H1 (cell line): ENCODE data around the gene KCNV2. TPM values are rescaled to one million over a fixed set of nuclear protein-coding genes. Genes with fewer than 3 reads are reported as not detected.

Source experiments
- CTCF ChIA-PET: fragments of 300-600 bp; sonication (Branson Sonifier 250); formaldehyde crosslinking; loops from one replicate; lab custom pipeline; 2021; ENCODE audit not compliant: partially characterized antibody; lab: Charles Lee
- POLR2A ChIA-PET: fragments of 300-600 bp; sonication (Branson Sonifier 250); formaldehyde crosslinking; loops from one replicate; lab custom pipeline; 2021; ENCODE audit warnings: inconsistent platforms; ENCODE audit not compliant: partially characterized antibody; lab: Charles Lee
- DNase-seq, 2 experiments: peaks; one replicate each; pipeline versions ENCODE4 v3.0.0 to v3.0.0-alpha.2; 2010 to 2022; ENCODE audit warnings: low spot score in 2 of 2, low read depth in 1 of 2, mixed read lengths in 1 of 2
- FAIRE-seq: peaks from 2 replicates; lab custom pipeline; 2011; peaks lifted over from hg19 to GRCh38; lab: Jason Lieb, UNC
- H2AFZ ChIP-seq: 2 replicates; pipeline ENCODE4 v1.8.1; 2012; ENCODE audit warnings: low read length, inconsistent platforms
- H2AK5ac ChIP-seq: 2 replicates; pipeline ENCODE4 v1.6.1; 2013; ENCODE audit warnings: low read depth, low read length
- H2BK120ac ChIP-seq: replicated peaks from 2 replicates; pipeline ENCODE3; 2013; ENCODE audit warnings: low read depth, low read length, inconsistent platforms
- H2BK12ac ChIP-seq: 2 replicates; pipeline ENCODE4 v1.6.1; 2013; ENCODE audit warnings: low read depth, low read length
- H2BK15ac ChIP-seq: 2 replicates; pipeline ENCODE4 v1.6.1; 2013; ENCODE audit warnings: low read length
- H2BK20ac ChIP-seq: 2 replicates; pipeline ENCODE4 v1.6.1; 2013; ENCODE audit warnings: low read length
- H2BK5ac ChIP-seq: 2 replicates; pipeline ENCODE4 v1.6.1; 2013; ENCODE audit warnings: low read depth, low read length
- H3K14ac ChIP-seq: 2 replicates; pipeline ENCODE4 v1.6.1; 2013; ENCODE audit warnings: inconsistent platforms; ENCODE audit not compliant: insufficient read length
- H3K18ac ChIP-seq: 2 replicates; pipeline ENCODE4 v1.6.1; 2013; ENCODE audit warnings: low read length; ENCODE audit errors: extremely low read depth
- H3K23ac ChIP-seq: 2 replicates; pipeline ENCODE4 v1.6.1; 2013; ENCODE audit warnings: inconsistent platforms; ENCODE audit not compliant: insufficient read length
- H3K23me2 ChIP-seq: 2 replicates; pipeline ENCODE4 v1.6.1; 2013; ENCODE audit warnings: low read depth, low read length
- H3K27ac ChIP-seq: 2 replicates; pipeline ENCODE4 v1.6.1; 2011; ENCODE audit warnings: low read depth, low read length, inconsistent platforms
- H3K27me3 ChIP-seq, 4 experiments: replicated peaks in 1 of 4; 1 replicate in 1 of 4; 2 replicates in 3 of 4; pipeline versions ENCODE4 v1.6.1 to v1.8.1; 2011 to 2013; ENCODE audit warnings: low read length in 3 of 4, mild to moderate bottlenecking in 3 of 4, inconsistent platforms in 2 of 4, mixed read lengths in 2 of 4, moderate library complexity in 1 of 4; ENCODE audit not compliant: control insufficient read depth in 3 of 4, insufficient read depth in 3 of 4; ENCODE audit errors: extremely low read depth in 1 of 4
- H3K36me3 ChIP-seq, 4 experiments: 2 replicates each; pipeline versions ENCODE4 v1.6.1 to v1.8.1; 2011 to 2013; ENCODE audit warnings: mild to moderate bottlenecking in 4 of 4, low read length in 3 of 4, moderate library complexity in 2 of 4, control low read depth in 1 of 4, inconsistent platforms in 1 of 4; ENCODE audit not compliant: insufficient read depth in 4 of 4, control insufficient read depth in 2 of 4
- H3K4ac ChIP-seq: replicated peaks from 2 replicates; pipeline ENCODE3; 2013; ENCODE audit warnings: low read length, low read depth, mixed read lengths, inconsistent platforms; ENCODE audit not compliant: insufficient read length
- H3K4me1 ChIP-seq, 4 experiments: replicated peaks in 1 of 4; 1 replicate in 1 of 4; 2 replicates in 3 of 4; pipeline versions ENCODE4 v1.6.1 to v1.8.1; 2011 to 2013; ENCODE audit warnings: low read length in 3 of 4, inconsistent platforms in 2 of 4, mixed read lengths in 1 of 4; ENCODE audit not compliant: insufficient read depth in 4 of 4, control insufficient read depth in 3 of 4
- H3K4me2 ChIP-seq, 2 experiments: 2 replicates each; pipeline versions ENCODE4 v1.6.1 to v1.8.1; 2011 to 2013; ENCODE audit warnings: low read depth in 2 of 2, low read length in 2 of 2, control low read depth in 1 of 2, inconsistent platforms in 1 of 2, mild to moderate bottlenecking in 1 of 2; ENCODE audit not compliant: insufficient read depth in 1 of 2
- H3K4me3 ChIP-seq, 4 experiments: fragments of 200-600, 300-600 bp in 1 of 4; sonication (generic), shearing (Covaris generic), sonication (Bioruptor Twin) in 1 of 4; 2 replicates each; pipeline versions ENCODE4 v1.5.1 to v1.8.1; 2011 to 2016; ENCODE audit warnings: low read length in 4 of 4, low read depth in 3 of 4, control low read depth in 2 of 4, inconsistent platforms in 2 of 4, mild to moderate bottlenecking in 2 of 4, mixed read lengths in 1 of 4, moderate library complexity in 1 of 4; ENCODE audit not compliant: insufficient read depth in 2 of 4; ENCODE audit errors: extremely low read depth in 1 of 4
- H3K56ac ChIP-seq: replicated peaks from 2 replicates; pipeline ENCODE3; 2013; ENCODE audit warnings: low read depth, mild to moderate bottlenecking, mixed read lengths, low read length, inconsistent platforms; ENCODE audit not compliant: insufficient read length
- H3K79me1 ChIP-seq: 2 replicates; pipeline ENCODE4 v1.6.1; 2013; ENCODE audit warnings: low read depth, low read length, control low read depth
- H3K79me2 ChIP-seq, 2 experiments: 2 replicates each; pipeline versions ENCODE4 v1.6.1 to v1.8.1; 2012 to 2013; ENCODE audit warnings: low read length in 2 of 2, mild to moderate bottlenecking in 2 of 2, inconsistent platforms in 1 of 2; ENCODE audit not compliant: insufficient read depth in 2 of 2, control insufficient read depth in 1 of 2
- H3K9ac ChIP-seq, 4 experiments: replicated peaks in 1 of 4; 1 replicate in 1 of 4; 2 replicates in 3 of 4; pipeline versions ENCODE4 v1.6.1 to v1.8.1; 2011 to 2013; ENCODE audit warnings: low read depth in 3 of 4, low read length in 3 of 4, control low read depth in 2 of 4, mild to moderate bottlenecking in 2 of 4, moderate library complexity in 2 of 4, inconsistent platforms in 1 of 4; ENCODE audit errors: extremely low read depth in 1 of 4
- H3K9me3 ChIP-seq, 2 experiments: 2 replicates each; pipeline versions ENCODE4 v1.6.1 to v1.8.1; 2012 to 2013; ENCODE audit warnings: mild to moderate bottlenecking in 2 of 2, moderate library complexity in 2 of 2, control low read depth in 1 of 2, inconsistent platforms in 1 of 2, low read depth in 1 of 2, low read length in 1 of 2, mixed read lengths in 1 of 2; ENCODE audit not compliant: insufficient read depth in 2 of 2
- H4K20me1 ChIP-seq, 2 experiments: replicated peaks in 1 of 2; 2 replicates each; pipeline versions ENCODE3 to v1.8.1; 2011 to 2013; ENCODE audit warnings: inconsistent platforms in 2 of 2, low read length in 2 of 2, mild to moderate bottlenecking in 1 of 2; ENCODE audit not compliant: insufficient read depth in 2 of 2, control insufficient read depth in 1 of 2
- H4K5ac ChIP-seq: 2 replicates; pipeline ENCODE4 v1.6.1; 2013; ENCODE audit warnings: low read length, low read depth, mixed read lengths, inconsistent platforms; ENCODE audit not compliant: insufficient read length
- H4K8ac ChIP-seq: 2 replicates; pipeline ENCODE4 v1.8.0; 2013; ENCODE audit warnings: mild to moderate bottlenecking, moderate library complexity, low read length, inconsistent platforms; ENCODE audit not compliant: insufficient read depth; ENCODE audit errors: extremely low read depth
- H4K91ac ChIP-seq: replicated peaks from 2 replicates; pipeline ENCODE3; 2013; ENCODE audit warnings: low read length, mixed read lengths, inconsistent platforms; ENCODE audit not compliant: insufficient read length
- BCL11A ChIP-seq, 2 experiments: IDR thresholded peaks; one replicate each; pipeline ENCODE4 v1.6.1; 2011; ENCODE audit warnings: low read depth in 2 of 2, low read length in 2 of 2, mild to moderate bottlenecking in 2 of 2
- CEBPB ChIP-seq: IDR thresholded peaks from 2 replicates; pipeline ENCODE4 v1.6.1; 2012; ENCODE audit warnings: low read depth, low read length
- E2F6 ChIP-seq: IDR thresholded peaks from 2 replicates; pipeline ENCODE4 v1.6.1; 2012; ENCODE audit warnings: inconsistent platforms
- HDAC6 ChIP-seq: IDR thresholded peaks from one replicate; pipeline ENCODE4 v1.7.1; 2012; ENCODE audit warnings: low read depth, mild to moderate bottlenecking, inconsistent platforms, low read length, moderate library complexity
- JUN ChIP-seq: IDR thresholded peaks from 2 replicates; pipeline ENCODE4 v1.6.1; 2011; ENCODE audit warnings: low read depth, mild to moderate bottlenecking, improper control_type of control experiment, low read length
- RBBP5 ChIP-seq: IDR thresholded peaks from 2 replicates; pipeline ENCODE4 v1.7.1; 2012; ENCODE audit warnings: low read depth, mild to moderate bottlenecking, inconsistent platforms, low read length, moderate library complexity, borderline replicate concordance
- RNF2 ChIP-seq: fragments of 200-900, 300-1000 bp; sonication (generic); IDR thresholded peaks from 2 replicates; pipeline ENCODE4 v1.7.1; 2016; ENCODE audit warnings: borderline replicate concordance, low read depth, mild to moderate bottlenecking, antibody characterized with exemption, low read length; ENCODE audit not compliant: poor library complexity, severe bottlenecking; ENCODE audit errors: missing control alignments
- SRF ChIP-seq: IDR thresholded peaks from 2 replicates; pipeline ENCODE4 v1.6.1; 2011; ENCODE audit warnings: mild to moderate bottlenecking, low read depth, low read length, moderate library complexity
- TAF1 ChIP-seq: IDR thresholded peaks from 2 replicates; pipeline ENCODE4 v1.6.1; 2011; ENCODE audit warnings: mild to moderate bottlenecking, low read depth, low read length
- WGBS, 2 experiments: shearing (Covaris generic) in 1 of 2; methylation state at CpG; one replicate each; pipeline versions ENCODE4 v1.1.6 to v1.1.7; 2013 to 2015; ENCODE audit warnings: low lambda C conversion rate in 2 of 2, mixed read lengths in 2 of 2, inconsistent platforms in 1 of 2, low coverage in 1 of 2, missing lambda C conversion rate in 1 of 2; ENCODE audit not compliant: insufficient replicate concordance in 2 of 2, insufficient coverage in 1 of 2, insufficient read length in 1 of 2; ENCODE audit errors: extremely low coverage in 1 of 2, missing lambda C conversion rate in 1 of 2; 5-methylcytosine and 5-hydroxymethylcytosine counted together
- polyA plus RNA-seq, 7 experiments: library from polyadenylated mRNA; depleted of rRNA in 3 of 7; stranded (reverse) in 5 of 7; unstranded in 2 of 7; fragments of >200 nt in 5 of 7; fragments of 200-250 nt in 2 of 7; gene quantifications; 1 replicate in 5 of 7; 2 replicates in 1 of 7; 4 replicates in 1 of 7; pipeline versions ENCODE4 v1.2.1 to v1.2.3, GENCODE V29; 2011 to 2013; ENCODE audit warnings: missing spikeins in 2 of 7, mixed read lengths in 2 of 7
- total RNA-seq: library from RNA; stranded (reverse); fragmentation: NEBNext Ultra II Directional; extraction: Animal tissue kit (Norgen Biotek cat#: 25700); gene quantifications from 2 replicates; pipeline ENCODE4 v1.2.1, GENCODE V29; 2021

KCNV2 gene
- total and polyA plus RNA-seq, 2 of the 8 experiments (the other 6 are each of a cell fraction or from before 2014, with no cell fraction given) = not detected

GRCh38 chr9:2764353-2764752 is 47.0 kb downstream of the KCNV2 start:
- no peak overlapping the region for H2BK120ac ChIP-seq
- DNase-seq (no peak), FAIRE-seq (no peak)
- H3K79me2 ChIP-seq = no peaks in the 10 kb centered on the region
- H3K36me3 ChIP-seq = peaks cover 0 to 12% (median 2%) of the 10 kb centered on the region in 4 experiments; a peak in 5 of 8 replicates
- H3K18ac ChIP-seq = no peak overlapping the region
- H3K27ac ChIP-seq = no peak overlapping the region
- H4K20me1 ChIP-seq = no peaks in the 10 kb centered on the region
- H2BK5ac ChIP-seq = no peak overlapping the region
- H4K8ac ChIP-seq = no peak overlapping the region
- H3K9me3 ChIP-seq = no peaks in the 10 kb centered on the region
- H2AFZ ChIP-seq = no peak overlapping the region
- H4K5ac ChIP-seq = no peak overlapping the region
- H2BK20ac ChIP-seq = no peak overlapping the region
- no peak overlapping the region for H2BK12ac ChIP-seq
- no peak overlapping the region for H3K4me2 ChIP-seq
- ChIA-PET POLR2A (interaction anchor here (1.3 kb wide), 1 partner anchor 9 kb away, joined by 3 read pairs; no protein-coding TSS in a partner anchor), CTCF (interaction anchor here (1.0 to 1.2 kb wide), 2 partner anchors 8 to 60 kb away, joined by 3 read pairs; no protein-coding TSS in a partner anchor)
- H3K56ac ChIP-seq = no peak overlapping the region
- H3K14ac ChIP-seq = no peak overlapping the region
- H3K4ac ChIP-seq = no peak overlapping the region
- 0 out of 2 replicates have a peak overlapping the region, but pooled peaks have one; percentile 28 for H2AK5ac ChIP-seq
- H3K79me1 ChIP-seq = no peaks in the 10 kb centered on the region
- H3K27me3 ChIP-seq = no peaks in the 10 kb centered on the region
- no peak overlapping the region for H4K91ac ChIP-seq
- no peaks in the 10 kb centered on the region for H3K23me2 ChIP-seq
- WGBS, 2 experiments = 92% methylated on average over 4 of the region's 4 CpGs; no CpG with 5 or more reads in 1 of the 2 experiments
- no peak overlapping the region for H3K23ac ChIP-seq
- H2BK15ac ChIP-seq = no peak overlapping the region
- no peak for TF ChIP-seq BCL11A (IDR thresholded peaks at IDR 0.05; ENCODE audit: low read depth in 2 of 2, low read length in 2 of 2)
- TF ChIP-seq CEBPB = no peak
- TF ChIP-seq RNF2 = no peak
- TF ChIP-seq E2F6 = no peak
- TF ChIP-seq HDAC6 = no peak
- no peak for TF ChIP-seq TAF1
- TF ChIP-seq JUN = no peak
- TF ChIP-seq SRF = no peak
- TF ChIP-seq RBBP5 = no peak
- TF ChIP-seq, all 59 proteins: peak for 0
- Histone ChIP-seq H3K9ac (no peak overlapping the region), H3K4me1 (peaks cover 0 to 10% (median 3%) of the 10 kb centered on the region in 4 experiments; a peak in 2 of 7 replicates), H3K4me3 (no peak overlapping the region)
